ENCODE data around the gene LYZL2. TPM values are rescaled to one million over a fixed set of nuclear protein-coding genes. Genes with fewer than 3 reads are reported as not detected.
"Not testable (repeated sequence)": the region's sequence is repeated elsewhere in the genome, so short reads cannot be mapped to it uniquely, and the experiment has no call there.

LYZL2 gene
- total RNA-seq, 2 donors from 2014 or later, result not detected

DNA sequence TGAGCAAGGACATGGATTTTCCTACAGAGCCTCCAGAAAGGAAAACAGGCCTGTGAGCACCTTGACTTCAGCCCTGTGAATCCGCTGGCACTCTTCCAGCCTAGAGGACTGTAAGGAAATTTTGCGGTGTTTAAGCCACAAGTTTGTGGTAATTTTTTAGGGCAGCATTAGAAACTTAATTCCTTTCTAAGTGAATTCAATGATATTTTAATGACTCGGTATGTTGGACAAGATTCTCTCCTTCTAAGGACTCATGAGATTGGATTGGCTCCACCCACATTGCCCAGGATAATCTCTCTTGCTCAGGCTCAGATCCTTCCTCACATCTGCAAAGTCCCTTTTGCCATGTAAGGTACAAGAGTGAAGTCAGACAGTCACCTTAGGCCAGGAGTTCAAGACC lies 4.5 kb downstream of the LYZL2 start:
- H3K4me1 ChIP-seq, result no peaks in the 10 kb centered on the region
- 81 to 89% methylated on average over 3 of the region's 3 CpGs for WGBS, 2 donors
- H3K9me3 ChIP-seq, result no peaks in the 10 kb centered on the region
- intact Hi-C loops (cut with DNase I), result no loop called here
- TF ChIP-seq, protein P1, sequence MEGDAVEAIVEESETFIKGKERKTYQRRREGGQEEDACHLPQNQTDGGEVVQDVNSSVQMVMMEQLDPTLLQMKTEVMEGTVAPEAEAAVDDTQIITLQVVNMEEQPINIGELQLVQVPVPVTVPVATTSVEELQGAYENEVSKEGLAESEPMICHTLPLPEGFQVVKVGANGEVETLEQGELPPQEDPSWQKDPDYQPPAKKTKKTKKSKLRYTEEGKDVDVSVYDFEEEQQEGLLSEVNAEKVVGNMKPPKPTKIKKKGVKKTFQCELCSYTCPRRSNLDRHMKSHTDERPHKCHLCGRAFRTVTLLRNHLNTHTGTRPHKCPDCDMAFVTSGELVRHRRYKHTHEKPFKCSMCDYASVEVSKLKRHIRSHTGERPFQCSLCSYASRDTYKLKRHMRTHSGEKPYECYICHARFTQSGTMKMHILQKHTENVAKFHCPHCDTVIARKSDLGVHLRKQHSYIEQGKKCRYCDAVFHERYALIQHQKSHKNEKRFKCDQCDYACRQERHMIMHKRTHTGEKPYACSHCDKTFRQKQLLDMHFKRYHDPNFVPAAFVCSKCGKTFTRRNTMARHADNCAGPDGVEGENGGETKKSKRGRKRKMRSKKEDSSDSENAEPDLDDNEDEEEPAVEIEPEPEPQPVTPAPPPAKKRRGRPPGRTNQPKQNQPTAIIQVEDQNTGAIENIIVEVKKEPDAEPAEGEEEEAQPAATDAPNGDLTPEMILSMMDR (IDR thresholded peaks at IDR 0.05), result no peak
- no peak for TF ChIP-seq POLR2A (IDR thresholded peaks at IDR 0.05)
- H3K27me3 ChIP-seq, result no peaks in the 10 kb centered on the region
- H3K36me3 ChIP-seq (replicated peaks in 1 of 2; ENCODE audit: insufficient read depth in 1 of 2, low read depth in 2 of 2), result no peaks in the 10 kb centered on the region
- H3K27ac ChIP-seq, result no peak overlapping the region
- DNase-seq (no peak), ATAC-seq (no peak)
- H3K4me3 ChIP-seq, result no peak overlapping the region

DNA sequence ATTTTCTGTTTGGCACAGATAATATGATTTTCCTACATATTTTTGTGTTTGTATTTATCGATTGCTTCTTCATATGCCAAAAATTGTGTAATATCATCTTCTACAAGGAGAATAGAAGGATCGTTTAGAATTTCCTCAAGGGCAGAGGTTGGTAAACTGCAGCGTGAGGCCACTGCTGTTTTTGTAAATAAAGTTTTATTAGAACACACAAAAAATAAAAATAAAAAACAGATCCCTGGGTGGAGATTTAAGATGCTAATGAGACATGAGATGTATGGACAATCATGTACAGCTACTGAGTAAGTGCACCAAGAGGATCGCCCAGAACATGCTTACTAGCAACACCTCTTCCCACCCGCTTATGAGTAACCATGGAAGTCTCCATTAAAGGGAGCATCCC lies 9.6 kb downstream of the LYZL2 start:
- intact Hi-C loops (cut with DNase I), result no loop called here
- no peaks in the 10 kb centered on the region for H3K4me1 ChIP-seq
- TF ChIP-seq POLR2A (IDR thresholded peaks at IDR 0.05), result no peak
- TF ChIP-seq, protein P1 (IDR thresholded peaks at IDR 0.05), result no peak
- H3K9me3 ChIP-seq, result no peaks in the 10 kb centered on the region
- ATAC-seq (no peak), DNase-seq (no peak)
- WGBS, 2 donors, result 87 to 91% methylated on average over 5 of the region's 5 CpGs
- H3K36me3 ChIP-seq (replicated peaks in 1 of 2; ENCODE audit: insufficient read depth in 1 of 2, low read depth in 2 of 2), result no peaks in the 10 kb centered on the region
- H3K27me3 ChIP-seq, result no peaks in the 10 kb centered on the region
- no peak overlapping the region for H3K27ac ChIP-seq
- H3K4me3 ChIP-seq, result no peak overlapping the region

DNA sequence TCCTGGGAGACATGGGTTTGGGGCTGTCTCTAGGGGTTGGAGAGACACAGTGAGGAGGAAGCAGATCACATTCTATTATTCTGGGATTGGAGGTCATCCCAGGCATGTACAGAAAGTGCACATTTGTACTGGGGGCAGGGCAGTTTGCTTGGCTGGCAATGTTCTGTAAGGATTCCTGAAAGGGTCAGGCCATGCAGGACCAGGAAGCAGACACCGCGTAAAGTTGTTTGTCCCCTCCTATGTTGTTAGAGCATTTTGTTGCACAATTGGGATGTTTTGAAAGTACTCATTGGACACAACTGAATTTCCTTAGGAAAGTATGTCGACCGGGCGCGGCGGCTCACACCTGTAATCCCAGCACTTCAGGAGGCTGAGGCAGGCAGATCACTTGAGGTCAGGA lies 12.5 kb downstream of the LYZL2 start:
- Histone ChIP-seq H3K4me3 (no peak overlapping the region), H3K27me3 (no peaks in the 10 kb centered on the region), H3K36me3 (replicated peaks in 1 of 2; ENCODE audit: insufficient read depth in 1 of 2, low read depth in 2 of 2) (no peaks in the 10 kb centered on the region), H3K4me1 (no peaks in the 10 kb centered on the region), H3K9me3 (no peaks in the 10 kb centered on the region), H3K27ac (no peak overlapping the region)
- no peak for DNase-seq
- 89 to 96% methylated on average over 7 of the region's 7 CpGs for WGBS, 2 donors
- no peak for ATAC-seq
- TF ChIP-seq POLR2A (IDR thresholded peaks at IDR 0.05), result no peak
- TF ChIP-seq, protein P1 (IDR thresholded peaks at IDR 0.05), result no peak
- intact Hi-C loops (cut with DNase I), result no loop called here

DNA sequence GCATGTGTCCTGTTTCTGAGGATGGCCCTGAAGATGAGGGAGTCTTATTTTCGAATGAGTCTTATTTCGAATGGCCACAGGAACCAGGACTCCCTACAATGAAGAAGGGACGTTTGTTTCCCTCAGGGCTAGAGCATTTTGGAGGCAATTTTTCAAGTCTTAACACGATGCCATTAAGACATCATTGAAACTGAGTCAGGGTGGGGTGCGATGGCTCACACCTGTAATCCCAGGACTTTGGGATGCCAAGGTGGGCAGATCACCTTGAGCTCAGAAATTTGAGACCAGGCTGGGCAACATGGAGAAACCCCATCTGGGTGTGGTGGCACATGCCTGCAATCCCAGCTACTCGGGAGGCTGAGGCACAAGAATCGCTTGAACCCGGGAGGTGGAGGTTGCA lies 18.5 kb downstream of the LYZL2 start:
- H3K4me1 ChIP-seq; ATAC-seq; intact Hi-C loops (cut with DNase I); H3K9me3 ChIP-seq; H3K27ac ChIP-seq; H3K36me3 ChIP-seq (replicated peaks in 1 of 2; ENCODE audit: insufficient read depth in 1 of 2, low read depth in 2 of 2); H3K4me3 ChIP-seq; H3K27me3 ChIP-seq; DNase-seq: not testable (repeated sequence)
- WGBS, 2 donors, result 65 to 70% methylated on average over 8 of the region's 8 CpGs

GRCh38 chr10:30607814-30608213 lies 21.7 kb downstream of the LYZL2 start:
- Histone ChIP-seq H3K36me3 (replicated peaks in 1 of 2; ENCODE audit: insufficient read depth in 1 of 2, low read depth in 2 of 2) (no peaks in the 10 kb centered on the region), H3K27me3 (no peaks in the 10 kb centered on the region), H3K9me3 (no peaks in the 10 kb centered on the region), H3K4me1 (peaks cover 8% of the 10 kb centered on the region), H3K4me3 (no peak overlapping the region), H3K27ac (no peak overlapping the region)
- no peak for ATAC-seq
- DNase-seq, result no peak
- TF ChIP-seq, protein P1 (IDR thresholded peaks at IDR 0.05), result no peak
- TF ChIP-seq POLR2A (IDR thresholded peaks at IDR 0.05), result no peak
- 72 to 75% methylated on average over 6 of the region's 6 CpGs for WGBS, 2 donors
- intact Hi-C loops (cut with DNase I), result no loop called here
